A549 (cell line): Measurements from ENCODE around the gene ANGPT4.

Experiments
- BHLHE40 ChIP-seq: IDR thresholded peaks from 2 replicates; pipeline ENCODE4 v1.6.1; 2012; ENCODE audit warnings: low read depth, low read length, inconsistent platforms
- GATA3 ChIP-seq: IDR thresholded peaks from 2 replicates; pipeline ENCODE4 v1.6.1; 2012; ENCODE audit warnings: borderline replicate concordance
- POLR2A ChIP-seq: IDR thresholded peaks from 2 replicates; pipeline ENCODE4 v1.6.1; 2012; ENCODE audit warnings: mild to moderate bottlenecking, low read length
- RCOR1 ChIP-seq: fragments of 150-350 bp; IDR thresholded peaks from 2 replicates; pipeline ENCODE4 v1.6.1; 2014; ENCODE audit warnings: antibody characterized with exemption, low read length, low read depth
- TF ChIP-seq, protein P1 (sequence below): fragments of >200 bp; sonication (Bioruptor Twin); formaldehyde crosslinking; IDR thresholded peaks from 3 replicates; pipeline ENCODE4 v1.5.1; 2016

DNA sequence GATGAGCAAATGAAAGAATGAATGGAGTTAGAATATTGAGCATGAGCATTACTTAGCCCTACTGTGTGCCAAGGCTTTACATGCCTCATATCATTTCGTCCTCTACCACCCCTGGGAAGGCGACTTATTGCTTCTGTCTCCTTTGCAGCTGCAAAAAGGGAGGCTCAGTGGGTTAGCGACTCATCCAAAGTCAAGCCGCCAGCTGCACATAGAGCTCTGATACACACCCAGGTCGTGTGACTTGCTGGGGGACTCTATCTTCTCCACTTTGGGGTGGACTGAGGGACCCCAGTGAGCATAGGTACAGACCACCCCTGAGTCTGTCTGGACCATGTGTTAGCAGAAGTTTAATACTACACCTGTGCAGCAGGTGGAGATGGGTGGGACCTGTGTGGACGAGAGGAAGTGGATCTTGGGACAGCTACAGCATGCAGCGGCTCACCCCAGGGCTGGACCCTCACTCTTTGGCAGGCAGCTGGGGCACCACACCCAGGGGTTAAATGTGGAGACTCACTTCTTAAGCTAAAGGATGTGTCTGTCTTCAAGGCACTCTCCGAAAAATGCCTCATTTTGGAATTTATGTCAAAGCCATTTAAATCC lies 36.2 kb upstream of the ANGPT4 start:
- no peak for TF ChIP-seq GATA3
- TF ChIP-seq BHLHE40: no peak
- TF ChIP-seq, protein P1, sequence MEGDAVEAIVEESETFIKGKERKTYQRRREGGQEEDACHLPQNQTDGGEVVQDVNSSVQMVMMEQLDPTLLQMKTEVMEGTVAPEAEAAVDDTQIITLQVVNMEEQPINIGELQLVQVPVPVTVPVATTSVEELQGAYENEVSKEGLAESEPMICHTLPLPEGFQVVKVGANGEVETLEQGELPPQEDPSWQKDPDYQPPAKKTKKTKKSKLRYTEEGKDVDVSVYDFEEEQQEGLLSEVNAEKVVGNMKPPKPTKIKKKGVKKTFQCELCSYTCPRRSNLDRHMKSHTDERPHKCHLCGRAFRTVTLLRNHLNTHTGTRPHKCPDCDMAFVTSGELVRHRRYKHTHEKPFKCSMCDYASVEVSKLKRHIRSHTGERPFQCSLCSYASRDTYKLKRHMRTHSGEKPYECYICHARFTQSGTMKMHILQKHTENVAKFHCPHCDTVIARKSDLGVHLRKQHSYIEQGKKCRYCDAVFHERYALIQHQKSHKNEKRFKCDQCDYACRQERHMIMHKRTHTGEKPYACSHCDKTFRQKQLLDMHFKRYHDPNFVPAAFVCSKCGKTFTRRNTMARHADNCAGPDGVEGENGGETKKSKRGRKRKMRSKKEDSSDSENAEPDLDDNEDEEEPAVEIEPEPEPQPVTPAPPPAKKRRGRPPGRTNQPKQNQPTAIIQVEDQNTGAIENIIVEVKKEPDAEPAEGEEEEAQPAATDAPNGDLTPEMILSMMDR: no peak
- TF ChIP-seq RCOR1: no peak
- TF ChIP-seq POLR2A: no peak
